ENCODE results near the gene MGME1.

MGME1 gene

DNA sequence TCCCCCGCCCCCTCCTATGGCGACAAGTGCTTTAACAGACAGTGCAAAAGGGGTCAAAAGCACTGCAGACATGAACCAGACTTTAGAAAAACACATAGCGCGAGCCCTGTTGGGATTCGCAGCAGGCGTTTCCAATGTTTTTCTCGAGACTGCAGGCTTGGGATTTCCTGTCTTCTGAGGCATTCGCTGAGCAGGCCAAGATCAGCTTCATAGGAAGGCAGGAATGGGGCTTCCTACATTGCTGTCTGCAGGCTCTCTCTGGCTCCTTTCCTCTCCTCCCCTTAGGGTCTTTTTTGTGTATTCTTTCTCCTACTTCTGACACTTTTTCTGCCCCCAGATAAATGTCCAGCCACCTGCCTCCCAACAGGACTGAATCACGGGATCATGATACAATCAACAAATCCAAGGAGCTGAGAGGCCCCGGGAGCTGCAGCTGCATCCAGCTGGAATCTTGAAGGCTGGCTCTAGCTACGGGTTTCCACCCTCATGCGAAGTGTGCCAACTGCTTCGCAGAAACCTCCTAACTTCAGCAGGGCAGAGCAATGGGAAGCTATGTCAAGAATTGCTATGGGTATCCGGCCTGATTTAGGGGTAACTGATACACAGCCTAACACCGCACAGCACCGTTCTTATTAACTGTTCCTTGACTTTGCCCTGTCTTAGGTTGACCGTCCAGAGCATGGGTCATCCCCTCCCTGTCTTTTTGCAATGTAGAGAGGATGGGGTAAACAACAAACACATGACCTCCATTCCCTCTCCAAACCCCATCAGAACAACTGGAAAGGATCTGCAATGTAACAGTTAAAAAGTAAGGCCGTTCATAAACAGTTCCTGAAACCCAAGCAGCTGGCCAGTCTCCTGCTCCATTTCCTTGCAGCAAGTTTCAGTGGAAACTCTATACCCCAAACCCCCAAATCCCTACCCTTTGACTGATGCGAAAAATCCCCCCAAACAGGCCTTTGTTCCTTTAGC, 31.8 kb upstream of the MGME1 start:
- no peak for TF ChIP-seq TAF1 (IDR thresholded peaks at IDR 0.05; ENCODE audit: borderline replicate concordance, insufficient read depth, low read length)
- TF ChIP-seq POLR2AphosphoS5 (IDR thresholded peaks at IDR 0.05; ENCODE audit: low read depth, low read length), result no peak
- TF ChIP-seq FOXP2 (optimal IDR thresholded peaks at IDR 0.05; ENCODE audit: borderline replicate concordance, extremely low read depth, extremely low read length, insufficient read depth), result no peak
- TF ChIP-seq SIN3A (IDR thresholded peaks at IDR 0.05; ENCODE audit: borderline replicate concordance, insufficient read depth, low read length), result no peak
- TF ChIP-seq, protein P1, sequence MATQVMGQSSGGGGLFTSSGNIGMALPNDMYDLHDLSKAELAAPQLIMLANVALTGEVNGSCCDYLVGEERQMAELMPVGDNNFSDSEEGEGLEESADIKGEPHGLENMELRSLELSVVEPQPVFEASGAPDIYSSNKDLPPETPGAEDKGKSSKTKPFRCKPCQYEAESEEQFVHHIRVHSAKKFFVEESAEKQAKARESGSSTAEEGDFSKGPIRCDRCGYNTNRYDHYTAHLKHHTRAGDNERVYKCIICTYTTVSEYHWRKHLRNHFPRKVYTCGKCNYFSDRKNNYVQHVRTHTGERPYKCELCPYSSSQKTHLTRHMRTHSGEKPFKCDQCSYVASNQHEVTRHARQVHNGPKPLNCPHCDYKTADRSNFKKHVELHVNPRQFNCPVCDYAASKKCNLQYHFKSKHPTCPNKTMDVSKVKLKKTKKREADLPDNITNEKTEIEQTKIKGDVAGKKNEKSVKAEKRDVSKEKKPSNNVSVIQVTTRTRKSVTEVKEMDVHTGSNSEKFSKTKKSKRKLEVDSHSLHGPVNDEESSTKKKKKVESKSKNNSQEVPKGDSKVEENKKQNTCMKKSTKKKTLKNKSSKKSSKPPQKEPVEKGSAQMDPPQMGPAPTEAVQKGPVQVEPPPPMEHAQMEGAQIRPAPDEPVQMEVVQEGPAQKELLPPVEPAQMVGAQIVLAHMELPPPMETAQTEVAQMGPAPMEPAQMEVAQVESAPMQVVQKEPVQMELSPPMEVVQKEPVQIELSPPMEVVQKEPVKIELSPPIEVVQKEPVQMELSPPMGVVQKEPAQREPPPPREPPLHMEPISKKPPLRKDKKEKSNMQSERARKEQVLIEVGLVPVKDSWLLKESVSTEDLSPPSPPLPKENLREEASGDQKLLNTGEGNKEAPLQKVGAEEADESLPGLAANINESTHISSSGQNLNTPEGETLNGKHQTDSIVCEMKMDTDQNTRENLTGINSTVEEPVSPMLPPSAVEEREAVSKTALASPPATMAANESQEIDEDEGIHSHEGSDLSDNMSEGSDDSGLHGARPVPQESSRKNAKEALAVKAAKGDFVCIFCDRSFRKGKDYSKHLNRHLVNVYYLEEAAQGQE (IDR thresholded peaks at IDR 0.05; ENCODE audit: insufficient read depth in 1 of 2, low read depth in 2 of 2, low read length in 2 of 2), result no peak

DNA sequence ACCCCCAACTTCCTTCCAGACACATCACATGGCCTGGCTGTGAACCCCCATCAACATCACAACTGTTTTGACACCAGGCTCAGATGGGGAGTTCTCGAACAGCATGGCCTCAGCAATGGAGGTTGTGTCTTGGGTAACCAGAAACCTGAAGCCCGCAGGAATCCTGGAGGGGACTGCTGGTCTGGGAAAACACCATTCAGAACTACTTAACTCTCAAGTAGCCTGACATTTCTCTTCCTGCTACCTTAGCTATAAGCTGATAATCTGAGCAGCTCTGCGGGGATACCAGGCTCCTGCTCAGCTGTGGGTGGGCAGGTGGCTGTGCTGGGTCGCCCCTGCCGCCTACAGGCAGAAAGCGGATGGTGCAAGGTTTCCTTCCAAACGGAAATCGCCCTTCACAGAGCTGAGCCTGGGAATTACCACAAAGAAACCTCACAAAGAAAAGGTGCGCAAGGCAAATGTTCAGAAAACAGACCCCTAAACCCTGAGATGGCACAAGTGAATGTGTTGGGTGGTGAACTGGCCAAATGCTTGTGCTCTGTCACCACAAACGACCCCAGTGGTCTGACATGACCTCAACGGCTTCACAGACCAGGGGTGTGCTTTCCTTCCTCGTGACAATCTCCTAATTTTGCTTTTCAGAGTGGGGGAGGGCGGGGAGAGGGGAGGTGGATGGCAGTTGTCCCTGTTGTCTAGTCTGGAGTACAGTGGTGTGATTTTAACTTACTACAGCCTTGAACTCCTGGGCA, 29.8 kb upstream of the MGME1 start:
- no peak for TF ChIP-seq SIN3A (IDR thresholded peaks at IDR 0.05; ENCODE audit: borderline replicate concordance, insufficient read depth, low read length)
- no peak; the same call in none of the 2 replicates for TF ChIP-seq POLR2AphosphoS5 (IDR thresholded peaks at IDR 0.05; ENCODE audit: low read depth, low read length)
- no peak for TF ChIP-seq TAF1 (IDR thresholded peaks at IDR 0.05; ENCODE audit: borderline replicate concordance, insufficient read depth, low read length)
- TF ChIP-seq, protein P1 (IDR thresholded peaks at IDR 0.05; ENCODE audit: insufficient read depth in 1 of 2, low read depth in 2 of 2, low read length in 2 of 2), result no peak
- no peak for TF ChIP-seq FOXP2 (optimal IDR thresholded peaks at IDR 0.05; ENCODE audit: borderline replicate concordance, extremely low read depth, extremely low read length, insufficient read depth)

DNA sequence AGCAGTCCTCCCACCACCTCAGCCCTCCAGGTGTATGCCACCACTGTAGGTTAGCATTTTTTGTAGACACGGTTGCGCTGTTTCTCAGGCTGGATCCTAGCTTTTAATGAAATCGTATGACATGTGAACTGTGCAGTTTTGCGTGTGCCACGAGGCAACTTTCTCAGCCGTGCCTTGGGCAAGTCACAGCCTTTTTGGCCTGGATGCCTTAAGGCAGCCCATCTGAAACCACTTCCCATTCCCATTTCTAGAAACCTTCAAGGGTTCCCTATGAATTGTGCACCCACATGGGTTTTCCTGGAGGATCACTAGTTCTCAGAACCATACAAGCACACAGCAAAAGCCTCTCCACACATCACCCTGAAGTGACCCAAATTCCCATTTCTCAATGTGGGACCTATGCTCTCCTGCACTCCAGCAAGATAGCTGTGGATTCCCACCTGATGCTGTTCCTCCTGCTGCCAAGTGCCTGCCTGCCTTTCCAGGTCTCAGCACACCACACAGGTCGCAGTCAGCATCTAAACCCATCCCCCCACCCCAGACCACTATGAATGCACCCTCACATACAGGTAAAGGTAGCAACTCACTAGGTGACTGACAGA, 29.1 kb upstream of the MGME1 start:
- TF ChIP-seq TAF1 (IDR thresholded peaks at IDR 0.05; ENCODE audit: borderline replicate concordance, insufficient read depth, low read length), result no peak
- TF ChIP-seq POLR2AphosphoS5 (IDR thresholded peaks at IDR 0.05; ENCODE audit: low read depth, low read length), result peak; percentile 9; the same call in 1 of the 2 replicates

DNA sequence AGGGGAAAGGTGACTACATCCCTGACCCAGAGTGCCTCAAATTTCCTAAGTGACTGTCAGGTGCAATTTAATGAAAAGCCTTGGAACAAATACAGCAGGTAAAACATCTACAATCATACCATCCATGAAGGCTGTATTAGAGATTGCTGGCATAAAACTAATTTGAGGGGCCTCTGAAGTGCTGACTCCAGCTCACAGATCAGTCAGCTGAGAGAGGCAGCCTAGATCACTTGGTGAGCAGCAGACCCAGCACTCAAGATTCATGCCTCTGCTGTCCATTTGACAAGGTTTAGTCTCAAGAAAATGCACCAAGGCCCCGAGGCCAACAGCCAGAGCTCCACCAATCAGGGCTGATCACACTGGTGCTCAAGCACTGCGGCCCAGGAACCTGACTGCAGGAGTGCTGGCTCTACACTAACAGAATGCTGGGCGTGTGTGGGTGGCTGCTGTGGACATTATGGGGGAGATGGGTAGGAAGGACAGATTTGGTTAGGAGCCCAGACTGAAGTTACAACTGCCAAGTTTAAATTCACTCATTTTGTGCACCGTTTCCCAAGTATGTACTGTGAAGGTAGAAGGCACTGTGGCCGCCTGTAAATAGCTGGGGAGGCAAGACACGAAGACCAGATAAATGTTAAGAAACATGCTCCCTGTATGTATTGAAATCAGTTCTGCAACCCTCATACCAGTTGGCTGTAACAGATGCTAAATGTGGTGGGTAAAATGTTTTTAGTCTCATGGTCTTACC, 28.4 kb upstream of the MGME1 start:
- TF ChIP-seq FOXP2 (optimal IDR thresholded peaks at IDR 0.05; ENCODE audit: borderline replicate concordance, extremely low read depth, extremely low read length, insufficient read depth), result no peak
- TF ChIP-seq TAF1 (IDR thresholded peaks at IDR 0.05; ENCODE audit: borderline replicate concordance, insufficient read depth, low read length), result no peak
- no peak; the same call in 1 of the 2 replicates for TF ChIP-seq POLR2AphosphoS5 (IDR thresholded peaks at IDR 0.05; ENCODE audit: low read depth, low read length)
- TF ChIP-seq, protein P1 (IDR thresholded peaks at IDR 0.05; ENCODE audit: insufficient read depth in 1 of 2, low read depth in 2 of 2, low read length in 2 of 2), result no peak
- no peak for TF ChIP-seq SIN3A (IDR thresholded peaks at IDR 0.05; ENCODE audit: borderline replicate concordance, insufficient read depth, low read length)

Data from PFSK-1 (cell line).